Measurements from ENCODE around the gene FNDC3B. TPM values are rescaled to one million over a fixed set of nuclear protein-coding genes. Genes with fewer than 3 reads are reported as not detected.

Gene FNDC3B
- total and polyA plus RNA-seq, 2 donors from 2014 or later, result 11.8 to 185 TPM

DNA sequence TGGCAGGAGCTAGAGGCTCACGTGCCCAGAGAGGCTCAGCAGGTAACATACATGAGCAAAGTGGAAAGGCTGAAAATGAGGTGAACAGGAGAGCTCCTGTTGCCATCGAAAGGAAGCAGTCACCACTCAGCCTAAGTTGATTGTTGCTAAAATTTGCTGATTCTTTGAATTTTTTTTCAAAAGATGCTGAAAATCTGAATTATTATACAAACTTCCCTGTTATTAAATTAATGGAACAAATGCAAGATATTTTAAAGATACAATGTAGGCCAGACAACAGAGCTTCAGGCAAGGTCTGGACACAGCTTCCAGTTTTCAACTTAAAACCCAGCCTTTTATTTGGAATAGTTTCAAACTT lies 257.6 kb downstream of the FNDC3B start:
- intact Hi-C loops (cut with DNase I), result no loop called here

DNA sequence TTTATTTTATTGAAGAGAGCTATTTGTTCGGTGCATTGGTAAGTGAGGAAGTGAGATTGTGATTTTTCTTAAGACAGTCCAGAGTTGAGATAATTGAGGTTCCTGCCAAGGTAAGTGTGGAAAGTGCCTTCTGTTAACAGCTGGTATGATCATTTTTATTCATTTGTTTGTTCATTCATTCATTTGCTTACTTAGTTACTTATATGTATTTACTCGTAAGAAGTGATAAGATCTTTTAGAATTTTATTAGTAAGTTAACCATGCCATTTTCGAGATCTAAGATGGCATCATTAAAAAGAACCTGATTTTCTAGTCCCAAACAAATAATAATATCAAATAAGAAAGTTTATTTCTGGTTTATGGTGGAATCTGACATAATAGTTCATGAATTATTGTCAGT lies 258.9 kb downstream of the FNDC3B start:
- H3K27ac ChIP-seq (ENCODE audit: low read depth in 2 of 2, low read length in 2 of 2), result no peak overlapping the region
- H3K4me3 ChIP-seq (ENCODE audit: low read length in 3 of 3), result no peak overlapping the region
- H3K9ac ChIP-seq (ENCODE audit: low read length in 3 of 3), result no peak overlapping the region
- no peaks in the 10 kb centered on the region for H3K4me1 ChIP-seq (ENCODE audit: control insufficient read depth in 2 of 3, insufficient read depth in 2 of 3, low read depth in 1 of 3, low read length in 3 of 3)
- no peak for DNase-seq
- TF ChIP-seq, protein P1, sequence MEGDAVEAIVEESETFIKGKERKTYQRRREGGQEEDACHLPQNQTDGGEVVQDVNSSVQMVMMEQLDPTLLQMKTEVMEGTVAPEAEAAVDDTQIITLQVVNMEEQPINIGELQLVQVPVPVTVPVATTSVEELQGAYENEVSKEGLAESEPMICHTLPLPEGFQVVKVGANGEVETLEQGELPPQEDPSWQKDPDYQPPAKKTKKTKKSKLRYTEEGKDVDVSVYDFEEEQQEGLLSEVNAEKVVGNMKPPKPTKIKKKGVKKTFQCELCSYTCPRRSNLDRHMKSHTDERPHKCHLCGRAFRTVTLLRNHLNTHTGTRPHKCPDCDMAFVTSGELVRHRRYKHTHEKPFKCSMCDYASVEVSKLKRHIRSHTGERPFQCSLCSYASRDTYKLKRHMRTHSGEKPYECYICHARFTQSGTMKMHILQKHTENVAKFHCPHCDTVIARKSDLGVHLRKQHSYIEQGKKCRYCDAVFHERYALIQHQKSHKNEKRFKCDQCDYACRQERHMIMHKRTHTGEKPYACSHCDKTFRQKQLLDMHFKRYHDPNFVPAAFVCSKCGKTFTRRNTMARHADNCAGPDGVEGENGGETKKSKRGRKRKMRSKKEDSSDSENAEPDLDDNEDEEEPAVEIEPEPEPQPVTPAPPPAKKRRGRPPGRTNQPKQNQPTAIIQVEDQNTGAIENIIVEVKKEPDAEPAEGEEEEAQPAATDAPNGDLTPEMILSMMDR (IDR thresholded peaks at IDR 0.05; ENCODE audit: borderline replicate concordance, extremely low read depth, insufficient read depth), result no peak
- no peak for FAIRE-seq
- intact Hi-C loops (cut with DNase I), result no loop called here
- H3K9me3 ChIP-seq (ENCODE audit: control insufficient read depth in 2 of 3, insufficient read depth in 1 of 3, low read length in 3 of 3), result no peaks in the 10 kb centered on the region
- no peaks in the 10 kb centered on the region for H3K27me3 ChIP-seq (ENCODE audit: control insufficient read depth, insufficient read depth, low read length)
- peaks cover 5 to 17% (median 10%) of the 10 kb centered on the region in 3 donors for H3K36me3 ChIP-seq (ENCODE audit: control insufficient read depth in 2 of 3, insufficient read depth in 3 of 3, low read length in 3 of 3)

More for the DNA sequence above, 257.6 kb downstream of the FNDC3B start:
- no peaks in the 10 kb centered on the region for H3K9me3 ChIP-seq (ENCODE audit: control insufficient read depth in 2 of 3, insufficient read depth in 1 of 3, low read length in 3 of 3)
- H3K27me3 ChIP-seq (ENCODE audit: control insufficient read depth, insufficient read depth, low read length), result no peaks in the 10 kb centered on the region
- H3K27ac ChIP-seq (ENCODE audit: low read depth in 2 of 2, low read length in 2 of 2), result no peak overlapping the region
- FAIRE-seq (no peak), DNase-seq (no peak)
- H3K4me1 ChIP-seq (ENCODE audit: control insufficient read depth in 2 of 3, insufficient read depth in 2 of 3, low read depth in 1 of 3, low read length in 3 of 3), result peaks cover 0 to 2% (median 0%) of the 10 kb centered on the region in 3 donors
- no peak overlapping the region for H3K4me3 ChIP-seq (ENCODE audit: low read length in 3 of 3)
- no peak overlapping the region for H3K9ac ChIP-seq (ENCODE audit: low read length in 3 of 3)
- TF ChIP-seq, protein P1 (IDR thresholded peaks at IDR 0.05; ENCODE audit: borderline replicate concordance, extremely low read depth, insufficient read depth), result no peak
- peaks cover 5 to 17% (median 13%) of the 10 kb centered on the region in 3 donors for H3K36me3 ChIP-seq (ENCODE audit: control insufficient read depth in 2 of 3, insufficient read depth in 3 of 3, low read length in 3 of 3)

DNA sequence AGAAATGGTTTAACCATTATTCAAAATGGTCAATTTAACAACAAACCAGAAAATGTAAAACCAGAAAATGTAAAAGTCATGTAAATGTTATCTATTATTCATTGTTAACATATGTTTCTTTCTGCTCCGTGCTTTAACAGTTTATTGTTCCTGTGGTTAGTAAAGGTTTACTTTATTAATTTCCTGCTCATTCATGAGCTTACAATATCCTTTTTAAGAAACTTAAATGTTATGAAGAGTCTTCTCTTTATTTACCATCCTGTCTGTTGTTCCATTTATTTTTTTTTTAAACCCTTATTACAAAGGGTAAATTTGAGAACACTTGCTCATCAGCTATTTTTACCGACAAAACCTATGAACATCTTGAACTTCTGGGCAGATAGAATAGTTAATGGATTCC lies 260.8 kb downstream of the FNDC3B start:
- Histone ChIP-seq H3K27me3 (ENCODE audit: control insufficient read depth, insufficient read depth, low read length) (no peaks in the 10 kb centered on the region), H3K4me3 (ENCODE audit: low read length in 3 of 3) (no peak overlapping the region), H3K9ac (ENCODE audit: low read length in 3 of 3) (no peak overlapping the region), H3K9me3 (ENCODE audit: control insufficient read depth in 2 of 3, insufficient read depth in 1 of 3, low read length in 3 of 3) (no peaks in the 10 kb centered on the region), H3K36me3 (ENCODE audit: control insufficient read depth in 2 of 3, insufficient read depth in 3 of 3, low read length in 3 of 3) (peaks cover 3 to 15% (median 11%) of the 10 kb centered on the region in 3 donors), H3K27ac (ENCODE audit: low read depth in 2 of 2, low read length in 2 of 2) (no peak overlapping the region), H3K4me1 (ENCODE audit: control insufficient read depth in 2 of 3, insufficient read depth in 2 of 3, low read depth in 1 of 3, low read length in 3 of 3) (no peaks in the 10 kb centered on the region)
- TF ChIP-seq, protein P1 (IDR thresholded peaks at IDR 0.05; ENCODE audit: borderline replicate concordance, extremely low read depth, insufficient read depth), result no peak
- intact Hi-C loops (cut with DNase I), result no loop called here
- no peak for FAIRE-seq
- DNase-seq, result no peak

DNA sequence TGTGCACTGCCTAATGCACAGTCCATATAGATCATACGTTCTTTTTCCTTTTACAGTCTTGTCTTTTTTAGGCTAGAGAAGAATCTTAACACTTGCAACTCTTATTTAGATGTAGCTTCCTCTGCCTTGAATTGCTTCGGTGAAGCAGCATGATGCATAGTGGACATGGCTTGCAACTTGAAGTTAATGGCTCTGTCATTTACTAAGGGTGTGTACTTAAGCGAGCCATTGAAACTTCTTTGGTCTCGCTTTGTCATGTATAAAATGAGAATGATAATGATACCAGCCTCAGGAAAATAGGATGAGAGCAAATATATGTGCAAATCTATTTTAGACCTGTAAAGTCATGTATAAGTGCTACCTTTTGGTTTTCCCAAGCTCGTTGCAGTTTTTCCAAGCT lies 261.5 kb downstream of the FNDC3B start:
- peaks cover 0 to 2% (median 0%) of the 10 kb centered on the region in 3 donors for H3K4me1 ChIP-seq (ENCODE audit: control insufficient read depth in 2 of 3, insufficient read depth in 2 of 3, low read depth in 1 of 3, low read length in 3 of 3)
- FAIRE-seq (no peak), DNase-seq (no peak)
- H3K27ac ChIP-seq (ENCODE audit: low read depth in 2 of 2, low read length in 2 of 2), result no peak overlapping the region
- TF ChIP-seq, protein P1 (IDR thresholded peaks at IDR 0.05; ENCODE audit: borderline replicate concordance, extremely low read depth, insufficient read depth), result no peak
- peaks cover 3 to 15% (median 11%) of the 10 kb centered on the region in 3 donors for H3K36me3 ChIP-seq (ENCODE audit: control insufficient read depth in 2 of 3, insufficient read depth in 3 of 3, low read length in 3 of 3)
- no peaks in the 10 kb centered on the region for H3K9me3 ChIP-seq (ENCODE audit: control insufficient read depth in 2 of 3, insufficient read depth in 1 of 3, low read length in 3 of 3)
- no peaks in the 10 kb centered on the region for H3K27me3 ChIP-seq (ENCODE audit: control insufficient read depth, insufficient read depth, low read length)
- intact Hi-C loops (cut with DNase I), result no loop called here
- H3K9ac ChIP-seq (ENCODE audit: low read length in 3 of 3), result no peak overlapping the region
- H3K4me3 ChIP-seq (ENCODE audit: low read length in 3 of 3), result no peak overlapping the region
